ENCODE data around the gene DTNBP1.

DTNBP1 gene

GRCh38 chr6:15481390-15482291, 181.2 kb downstream of the DTNBP1 start:
- peak in 2 of 3 donors; percentile 11 to 21 for DNase-seq (ENCODE audit: low read depth in 3 of 3)

GRCh38 chr6:15480525-15480924, 182.3 kb downstream of the DTNBP1 start:
- no peak for DNase-seq (ENCODE audit: low read depth in 3 of 3)

GRCh38 chr6:15479761-15480160, 183.1 kb downstream of the DTNBP1 start:
- DNase-seq (ENCODE audit: low read depth in 3 of 3): no peak

GRCh38 chr6:15477746-15478145, 185.1 kb downstream of the DTNBP1 start:
- DNase-seq (ENCODE audit: low read depth in 3 of 3): no peak

GRCh38 chr6:15476631-15477380, 186.0 kb downstream of the DTNBP1 start:
- DNase-seq (ENCODE audit: low read depth in 3 of 3): no peak

- DNase-seq (ENCODE audit: low read depth in 3 of 3): no peak
Measured at GRCh38 chr6:15475872-15476271, 187.0 kb downstream of the DTNBP1 start.

GRCh38 chr6:15475261-15475660, 187.6 kb downstream of the DTNBP1 start:
- DNase-seq (ENCODE audit: low read depth in 3 of 3): no peak

- no peak for DNase-seq (ENCODE audit: low read depth in 3 of 3)
Measured at GRCh38 chr6:15474196-15474595, 188.6 kb downstream of the DTNBP1 start.

GRCh38 chr6:15473741-15474161, 189.1 kb downstream of the DTNBP1 start:
- DNase-seq (ENCODE audit: low read depth in 3 of 3): no peak

GRCh38 chr6:15473174-15473573, 189.7 kb downstream of the DTNBP1 start:
- DNase-seq (ENCODE audit: low read depth in 3 of 3): no peak

All from stimulated activated CD4-positive, alpha-beta T cell treated with anti-CD3 and anti-CD28 coated beads, TNF-alpha, amount 100 ng/mL, for 48 hours (primary cell).